ENCODE measurements around the gene TMEM263. TPM values are rescaled to one million over a fixed set of nuclear protein-coding genes. Genes with fewer than 3 reads are reported as not detected.

TMEM263 gene
- total and polyA plus RNA-seq, 2 of the 13 experiments (the other 11 are each of a cell fraction or from before 2014, with no cell fraction given): 25.9 to 58.6 TPM

DNA sequence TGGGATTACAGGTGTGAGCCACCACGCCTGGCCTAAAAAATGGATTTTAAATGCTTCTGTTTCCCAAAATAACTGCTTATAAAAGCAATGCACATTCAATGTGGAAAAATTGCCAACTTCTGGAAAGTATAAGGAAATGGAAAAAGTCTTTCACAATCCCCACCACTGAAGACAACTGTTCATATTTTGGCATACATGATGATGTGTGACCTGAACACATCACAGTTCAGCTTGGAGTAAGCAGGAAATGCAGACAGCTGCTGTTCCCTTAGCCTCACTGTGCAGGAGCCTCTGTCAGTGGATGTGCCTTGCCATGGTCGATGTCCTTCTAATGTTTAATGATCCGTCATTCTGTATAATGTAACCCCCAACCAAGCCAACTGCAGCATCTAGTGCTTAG, 26.1 kb downstream of the TMEM263 start:
- peaks cover 43% of the 10 kb centered on the region for H3K4me1 ChIP-seq (ENCODE audit: insufficient read depth, low read length)
- H3K79me2 ChIP-seq (ENCODE audit: insufficient read depth, low read length): peaks cover 16% of the 10 kb centered on the region
- intact Hi-C loops (cut with micrococcal nuclease; ENCODE audit: unreplicated experiment): no loop called here
- no peak overlapping the region for H3K4me3 ChIP-seq (replicated peaks in 1 of 3; ENCODE audit: insufficient read depth in 1 of 3, low read depth in 2 of 3, low read length in 3 of 3)
- FAIRE-seq (no peak), DNase-seq (ENCODE audit: low spot score) (no peak), ATAC-seq (no peak)
- POLR2A ChIA-PET: interaction anchor here (1.0 kb wide), 1 partner anchor 25 kb away, joined by 5 read pairs; the partner anchor contains the start of gene TMEM263
- H3K4me2 ChIP-seq (ENCODE audit: low read depth, low read length): no peak overlapping the region
- H4K20me1 ChIP-seq (ENCODE audit: insufficient read depth, low read length): no peaks in the 10 kb centered on the region
- no peak overlapping the region for H2AFZ ChIP-seq (ENCODE audit: low read length)
- BruUV-seq (replicated peaks): no TSS peak
- H3K27ac ChIP-seq (ENCODE audit: extremely low read length, insufficient read depth, low read length): no peak overlapping the region
- TF ChIP-seq DPF2 (CRISPR knock-in tag; IDR thresholded peaks at IDR 0.05; ENCODE audit: borderline replicate concordance, low read depth): no peak
- no peak for TF ChIP-seq FOXA3 (CRISPR knock-in tag; IDR thresholded peaks at IDR 0.05)
- TF ChIP-seq, protein P1, sequence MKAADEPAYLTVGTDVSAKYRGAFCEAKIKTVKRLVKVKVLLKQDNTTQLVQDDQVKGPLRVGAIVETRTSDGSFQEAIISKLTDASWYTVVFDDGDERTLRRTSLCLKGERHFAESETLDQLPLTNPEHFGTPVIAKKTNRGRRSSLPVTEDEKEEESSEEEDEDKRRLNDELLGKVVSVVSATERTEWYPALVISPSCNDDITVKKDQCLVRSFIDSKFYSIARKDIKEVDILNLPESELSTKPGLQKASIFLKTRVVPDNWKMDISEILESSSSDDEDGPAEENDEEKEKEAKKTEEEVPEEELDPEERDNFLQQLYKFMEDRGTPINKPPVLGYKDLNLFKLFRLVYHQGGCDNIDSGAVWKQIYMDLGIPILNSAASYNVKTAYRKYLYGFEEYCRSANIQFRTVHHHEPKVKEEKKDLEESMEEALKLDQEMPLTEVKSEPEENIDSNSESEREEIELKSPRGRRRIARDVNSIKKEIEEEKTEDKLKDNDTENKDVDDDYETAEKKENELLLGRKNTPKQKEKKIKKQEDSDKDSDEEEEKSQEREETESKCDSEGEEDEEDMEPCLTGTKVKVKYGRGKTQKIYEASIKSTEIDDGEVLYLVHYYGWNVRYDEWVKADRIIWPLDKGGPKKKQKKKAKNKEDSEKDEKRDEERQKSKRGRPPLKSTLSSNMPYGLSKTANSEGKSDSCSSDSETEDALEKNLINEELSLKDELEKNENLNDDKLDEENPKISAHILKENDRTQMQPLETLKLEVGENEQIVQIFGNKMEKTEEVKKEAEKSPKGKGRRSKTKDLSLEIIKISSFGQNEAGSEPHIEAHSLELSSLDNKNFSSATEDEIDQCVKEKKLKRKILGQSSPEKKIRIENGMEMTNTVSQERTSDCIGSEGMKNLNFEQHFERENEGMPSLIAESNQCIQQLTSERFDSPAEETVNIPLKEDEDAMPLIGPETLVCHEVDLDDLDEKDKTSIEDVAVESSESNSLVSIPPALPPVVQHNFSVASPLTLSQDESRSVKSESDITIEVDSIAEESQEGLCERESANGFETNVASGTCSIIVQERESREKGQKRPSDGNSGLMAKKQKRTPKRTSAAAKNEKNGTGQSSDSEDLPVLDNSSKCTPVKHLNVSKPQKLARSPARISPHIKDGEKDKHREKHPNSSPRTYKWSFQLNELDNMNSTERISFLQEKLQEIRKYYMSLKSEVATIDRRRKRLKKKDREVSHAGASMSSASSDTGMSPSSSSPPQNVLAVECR (CRISPR knock-in tag; IDR thresholded peaks at IDR 0.05; ENCODE audit: borderline replicate concordance): no peak
- TF ChIP-seq, protein P2, sequence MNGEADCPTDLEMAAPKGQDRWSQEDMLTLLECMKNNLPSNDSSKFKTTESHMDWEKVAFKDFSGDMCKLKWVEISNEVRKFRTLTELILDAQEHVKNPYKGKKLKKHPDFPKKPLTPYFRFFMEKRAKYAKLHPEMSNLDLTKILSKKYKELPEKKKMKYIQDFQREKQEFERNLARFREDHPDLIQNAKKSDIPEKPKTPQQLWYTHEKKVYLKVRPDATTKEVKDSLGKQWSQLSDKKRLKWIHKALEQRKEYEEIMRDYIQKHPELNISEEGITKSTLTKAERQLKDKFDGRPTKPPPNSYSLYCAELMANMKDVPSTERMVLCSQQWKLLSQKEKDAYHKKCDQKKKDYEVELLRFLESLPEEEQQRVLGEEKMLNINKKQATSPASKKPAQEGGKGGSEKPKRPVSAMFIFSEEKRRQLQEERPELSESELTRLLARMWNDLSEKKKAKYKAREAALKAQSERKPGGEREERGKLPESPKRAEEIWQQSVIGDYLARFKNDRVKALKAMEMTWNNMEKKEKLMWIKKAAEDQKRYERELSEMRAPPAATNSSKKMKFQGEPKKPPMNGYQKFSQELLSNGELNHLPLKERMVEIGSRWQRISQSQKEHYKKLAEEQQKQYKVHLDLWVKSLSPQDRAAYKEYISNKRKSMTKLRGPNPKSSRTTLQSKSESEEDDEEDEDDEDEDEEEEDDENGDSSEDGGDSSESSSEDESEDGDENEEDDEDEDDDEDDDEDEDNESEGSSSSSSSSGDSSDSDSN (CRISPR knock-in tag; IDR thresholded peaks at IDR 0.05): no peak
- no peak for TF ChIP-seq TBX3 (IDR thresholded peaks at IDR 0.05; ENCODE audit: borderline replicate concordance)
- H3K9me3 ChIP-seq (ENCODE audit: low read length): no peaks in the 10 kb centered on the region
- no peaks in the 10 kb centered on the region; a peak in 1 of 5 replicates for H3K27me3 ChIP-seq (ENCODE audit: control insufficient read depth in 1 of 2, insufficient read depth in 2 of 2, low read length in 2 of 2)
- CTCF ChIA-PET (ENCODE audit: low intra/inter-chr PET ratio, low total read pairs): no interaction called here
- WGBS (ENCODE audit: low lambda C conversion rate): 100% methylated on average over 1 of the region's 3 CpGs
- in situ Hi-C loops (cut with HindIII; ENCODE audit: extremely low pct_ligation_motif_present, low pct_unique_long_range_greater_than_20kb): no loop called here
- peaks cover 3 to 9% of the 10 kb centered on the region in 2 experiments; a peak in 1 of 5 replicates for H3K36me3 ChIP-seq (replicated peaks in 1 of 2; ENCODE audit: control insufficient read depth in 1 of 2, insufficient read depth in 2 of 2, low read length in 2 of 2)
- no peak overlapping the region for H3K9ac ChIP-seq (ENCODE audit: insufficient read depth, low read depth, low read length)
